GF-D8 (cell line): ENCODE measurements around the gene HDAC11.
"Not testable (repeated sequence)": the region's sequence is repeated elsewhere in the genome, so short reads cannot be mapped to it uniquely, and the experiment has no call there.

Source experiments
- DNase-seq: peaks from one replicate; lab custom pipeline; 2025; lab: John Stamatoyannopoulos, UW

Gene HDAC11

GRCh38 chr3:13493867-13494441 is 13.8 kb downstream of the HDAC11 start:
- DNase-seq, result no peak

DNA sequence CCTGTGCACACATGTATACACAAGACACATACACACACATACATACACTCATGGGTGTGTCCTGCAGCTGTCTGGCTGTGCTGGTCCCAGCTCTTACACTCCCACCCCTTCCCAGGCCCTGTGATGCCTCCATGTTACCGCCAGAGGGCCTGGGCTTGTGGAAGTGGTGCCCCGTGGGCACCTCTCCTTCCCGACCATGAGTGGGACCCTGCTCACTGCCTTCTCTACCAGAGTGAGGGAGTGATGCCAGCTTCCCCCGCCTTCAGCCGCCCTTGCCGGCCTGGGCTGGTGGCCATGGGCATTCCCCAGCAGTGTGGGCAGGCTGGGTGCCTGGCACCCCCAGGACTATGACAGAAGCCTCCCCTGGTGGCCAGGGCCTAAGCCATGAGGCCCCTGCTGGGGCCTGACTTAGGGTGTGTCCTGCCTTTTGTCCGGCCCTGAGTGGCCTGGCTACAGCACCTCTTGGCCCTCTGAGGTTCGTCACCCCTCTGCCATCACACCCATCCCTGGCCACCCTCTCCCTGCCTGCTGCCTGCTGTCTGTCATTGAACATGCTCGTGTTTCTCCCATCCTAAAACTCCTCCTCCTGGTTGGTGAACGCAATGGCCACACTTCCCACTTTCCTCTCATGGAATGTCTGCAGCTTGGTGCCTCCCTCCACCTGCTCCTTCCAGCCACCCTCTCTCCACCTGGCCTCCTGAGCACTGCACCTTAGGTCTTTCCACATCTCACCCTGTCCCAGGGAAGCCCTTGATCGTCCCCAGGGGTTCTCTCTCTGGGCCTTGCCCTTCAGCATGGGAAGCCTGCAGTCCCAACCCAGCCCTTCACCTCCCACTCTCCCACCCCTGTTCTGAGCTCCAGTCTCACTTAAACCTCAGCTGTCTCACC is 14.6 kb downstream of the HDAC11 start:
- no peak for DNase-seq

GRCh38 chr3:13495351-13495813 is 15.3 kb downstream of the HDAC11 start:
- no peak for DNase-seq

GRCh38 chr3:13495921-13496723 is 16.0 kb downstream of the HDAC11 start:
- DNase-seq, result no peak

- no peak for DNase-seq
Observed at GRCh38 chr3:13496879-13497278, 16.8 kb downstream of the HDAC11 start.

- DNase-seq, result no peak
Observed at GRCh38 chr3:13497386-13497785, 17.3 kb downstream of the HDAC11 start.

- no peak for DNase-seq
Observed at GRCh38 chr3:13498354-13499060, 18.4 kb downstream of the HDAC11 start.

DNA sequence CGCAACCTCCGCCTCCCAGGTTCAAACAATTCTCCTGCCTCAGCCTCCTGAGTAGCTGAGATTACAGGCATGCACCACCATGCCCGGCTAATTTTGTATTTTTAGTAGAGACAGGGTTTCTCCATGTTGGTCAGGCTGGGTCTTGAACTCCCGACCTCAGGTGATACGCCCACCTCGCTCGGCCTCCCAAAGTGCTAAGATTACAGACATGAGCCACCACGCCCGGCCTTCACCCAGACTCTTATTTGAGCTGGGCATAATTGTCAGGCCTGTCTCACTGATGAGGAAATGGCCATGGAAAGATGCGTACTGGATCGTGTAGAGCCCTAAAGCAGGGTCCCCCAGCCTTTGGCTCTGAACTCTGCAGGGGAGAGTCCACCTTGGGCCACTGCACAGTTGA is 19.1 kb downstream of the HDAC11 start:
- not testable (repeated sequence) for DNase-seq

DNA sequence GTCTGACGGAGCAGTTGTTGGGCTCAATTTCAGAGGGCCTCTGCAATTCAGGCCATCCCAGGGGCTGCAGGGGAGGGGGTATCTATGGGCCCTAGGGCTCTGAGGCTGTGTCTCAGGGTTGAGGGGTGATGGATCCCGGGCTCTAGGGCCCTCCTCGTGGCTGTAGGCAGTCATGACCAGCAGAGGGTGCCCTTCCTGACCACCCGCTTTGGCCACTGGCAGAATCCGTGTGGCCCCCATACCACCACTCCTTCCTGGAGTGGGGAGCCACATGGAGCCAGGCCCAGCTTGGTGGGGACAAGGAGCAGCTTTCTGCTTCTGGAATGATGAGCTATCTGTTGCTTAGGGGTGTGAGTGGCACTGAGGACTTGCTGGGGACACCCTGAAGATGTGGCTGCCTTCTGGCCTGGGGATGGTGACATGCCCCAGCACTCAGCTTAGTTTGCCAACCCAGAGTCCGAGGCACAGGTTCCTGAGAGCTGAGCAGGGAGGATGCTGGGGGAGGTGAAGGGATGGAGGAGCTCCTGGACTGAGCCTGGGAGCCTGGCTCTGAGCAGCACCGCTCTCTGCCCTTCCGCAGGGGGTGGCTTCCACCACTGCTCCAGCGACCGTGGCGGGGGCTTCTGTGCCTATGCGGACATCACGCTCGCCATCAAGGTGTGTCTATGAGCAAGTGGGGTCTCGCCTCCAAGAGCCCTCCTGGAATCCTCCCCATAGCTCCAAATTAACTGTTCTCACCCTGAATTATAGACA is 20.2 kb downstream of the HDAC11 start:
- DNase-seq, result no peak

- DNase-seq, result no peak
Observed at GRCh38 chr3:13501056-13501455, 20.9 kb downstream of the HDAC11 start.

GRCh38 chr3:13501521-13501920 is 21.4 kb downstream of the HDAC11 start:
- no peak for DNase-seq

- DNase-seq, result no peak
Observed at GRCh38 chr3:13501958-13502790, 22.1 kb downstream of the HDAC11 start.

GRCh38 chr3:13502791-13503060 is 22.6 kb downstream of the HDAC11 start:
- no peak for DNase-seq

DNA sequence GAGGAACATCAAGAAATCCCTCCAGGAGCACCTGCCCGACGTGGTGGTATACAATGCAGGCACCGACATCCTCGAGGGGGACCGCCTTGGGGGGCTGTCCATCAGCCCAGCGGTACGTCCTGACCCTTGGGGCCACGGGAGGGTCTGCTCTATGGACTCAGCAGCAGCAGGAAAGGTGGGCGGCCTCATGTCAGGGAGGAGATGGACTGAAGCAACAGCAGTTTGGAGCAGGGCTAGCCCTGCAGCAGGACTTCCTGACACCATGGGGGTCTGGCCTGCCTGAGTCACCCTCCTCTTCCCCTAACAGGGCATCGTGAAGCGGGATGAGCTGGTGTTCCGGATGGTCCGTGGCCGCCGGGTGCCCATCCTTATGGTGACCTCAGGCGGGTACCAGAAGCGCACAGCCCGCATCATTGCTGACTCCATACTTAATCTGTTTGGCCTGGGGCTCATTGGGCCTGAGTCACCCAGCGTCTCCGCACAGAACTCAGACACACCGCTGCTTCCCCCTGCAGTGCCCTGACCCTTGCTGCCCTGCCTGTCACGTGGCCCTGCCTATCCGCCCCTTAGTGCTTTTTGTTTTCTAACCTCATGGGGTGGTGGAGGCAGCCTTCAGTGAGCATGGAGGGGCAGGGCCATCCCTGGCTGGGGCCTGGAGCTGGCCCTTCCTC is 24.2 kb downstream of the HDAC11 start:
- DNase-seq, result no peak

DNA sequence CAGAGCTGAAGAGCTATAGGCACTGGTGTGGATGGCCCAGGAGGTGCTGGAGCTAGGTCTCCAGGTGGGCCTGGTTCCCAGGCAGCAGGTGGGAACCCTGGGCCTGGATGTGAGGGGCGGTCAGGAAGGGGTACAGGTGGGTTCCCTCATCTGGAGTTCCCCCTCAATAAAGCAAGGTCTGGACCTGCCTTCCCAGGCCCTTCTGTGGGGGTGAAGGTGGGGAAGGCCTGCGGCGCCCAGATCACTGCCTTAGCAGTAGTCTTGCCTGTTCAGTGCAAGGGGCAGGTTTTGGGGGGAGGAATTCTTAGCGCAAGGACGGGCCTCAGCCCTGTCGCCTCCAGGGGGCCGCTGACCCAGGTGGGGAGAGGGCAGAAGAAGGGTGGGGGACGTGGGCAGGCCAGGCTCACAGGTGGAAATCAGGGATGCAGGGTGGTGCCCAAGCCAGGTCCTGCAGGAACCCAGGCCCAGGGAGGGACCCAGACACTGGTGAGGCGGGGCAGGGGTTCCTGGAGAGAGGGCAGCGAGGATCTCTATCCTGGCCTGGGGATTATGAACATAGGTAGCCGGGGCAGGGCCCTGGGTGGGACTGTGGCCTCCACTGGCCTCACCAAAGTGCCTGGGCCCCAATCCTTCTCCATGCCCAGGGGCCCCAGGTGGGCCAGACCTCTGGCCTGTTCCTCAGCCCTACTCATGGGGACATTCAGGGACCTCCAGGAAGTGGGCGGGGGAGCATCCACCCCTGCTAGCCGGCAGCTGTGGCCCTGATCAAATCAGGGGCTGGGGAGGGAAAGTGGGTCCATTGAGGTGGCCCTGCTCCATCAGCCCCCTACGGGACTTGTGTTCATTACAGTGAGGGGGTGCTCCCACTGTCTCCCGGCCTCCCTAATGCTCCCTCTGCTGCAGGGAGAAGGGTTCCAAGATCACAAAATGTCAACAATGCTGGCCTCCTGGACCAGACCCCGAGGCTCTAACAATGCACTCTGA is 25.3 kb downstream of the HDAC11 start:
- no peak for DNase-seq

- no peak for DNase-seq
Observed at GRCh38 chr3:13506239-13506638, 26.1 kb downstream of the HDAC11 start.

DNA sequence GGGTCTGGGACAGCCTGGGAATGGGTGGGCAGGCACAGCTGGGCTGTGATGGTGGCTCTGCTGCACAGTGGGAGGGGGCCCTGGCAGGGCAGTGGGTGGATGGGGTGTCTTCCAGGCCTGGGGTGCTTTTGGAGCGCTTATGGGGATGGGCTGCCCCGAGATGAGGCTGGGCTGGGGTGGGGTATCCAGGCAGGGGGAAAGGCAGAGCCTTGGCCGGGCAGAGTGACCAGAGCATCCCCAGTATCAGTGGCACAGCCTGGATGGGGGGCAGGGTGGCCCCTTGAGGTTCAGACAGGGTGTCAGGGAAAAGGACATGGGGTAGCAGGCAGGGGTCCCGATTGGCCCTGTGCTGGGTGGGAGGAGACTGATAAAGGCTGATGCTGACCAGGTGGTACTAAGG is 26.6 kb downstream of the HDAC11 start:
- DNase-seq, result no peak

- DNase-seq, result no peak
Observed at GRCh38 chr3:13507247-13507569, 27.1 kb downstream of the HDAC11 start.
